HepG2 (cell line): ENCODE measurements around the gene SPTBN4. TPM values are rescaled to one million over a fixed set of nuclear protein-coding genes. Genes with fewer than 3 reads are reported as not detected.
A peak's percentile ranks its signal among the peaks of the same experiment; 100 is the strongest.
"Not testable (repeated sequence)": the region's sequence is repeated elsewhere in the genome, so short reads cannot be mapped to it uniquely, and the experiment has no call there.

ENCODE experiments used
- ATAC-seq: fragments of 200-7000 bp; cut with Tn5 transposase; 3 replicates; pipeline ENCODE4 v1.9.1; 2020; ENCODE audit warnings: mild to moderate bottlenecking, moderate library complexity
- BruUV-seq: library from RNA; stranded (reverse); fragments of 400-500 nt; replicated peaks from 2 replicates; lab custom pipeline; 2021; lab: Mats Ljungman, UMichigan
- CTCF ChIA-PET: fragments of 300-600 bp; formaldehyde crosslinking; extraction: SDS; loops from one replicate; lab custom pipeline; 2021; ENCODE audit warnings: low total read pairs, inconsistent platforms, low intra/inter-chr PET ratio; lab: Yijun Ruan, JAX
- POLR2A ChIA-PET: fragments of 350-600 bp; sonication (Branson Sonifier 250); formaldehyde crosslinking; loops from one replicate; lab custom pipeline; 2020; ENCODE audit warnings: antibody characterized with exemption, inconsistent platforms; lab: Yijun Ruan, JAX
- DNase-seq: peaks from one replicate; pipeline ENCODE4 v3.0.0-alpha.2; 2015; ENCODE audit warnings: low spot score
- FAIRE-seq: peaks from 3 replicates; lab custom pipeline; 2011; peaks lifted over from hg19 to GRCh38; lab: Jason Lieb, UNC
- H2AFZ ChIP-seq: one replicate; pipeline ENCODE4 v1.6.1; 2011; ENCODE audit warnings: low read length, inconsistent platforms
- H3K27ac ChIP-seq: fragments of 300-600 bp; 3 replicates; pipeline ENCODE4 v1.8.0; 2011; ENCODE audit warnings: mixed run types, mild to moderate bottlenecking, mixed read lengths, low read length, inconsistent platforms; ENCODE audit not compliant: insufficient read depth; ENCODE audit errors: extremely low read length
- H3K27me3 ChIP-seq, 2 experiments: fragments of 200-600 bp in 1 of 2; 2 replicates in 1 of 2; 3 replicates in 1 of 2; pipeline versions ENCODE4 v1.6.0 to v1.8.0; 2011; ENCODE audit warnings: low read length in 2 of 2, mild to moderate bottlenecking in 2 of 2, moderate library complexity in 2 of 2, inconsistent platforms in 1 of 2; ENCODE audit not compliant: insufficient read depth in 2 of 2, control insufficient read depth in 1 of 2
- H3K36me3 ChIP-seq, 2 experiments: fragments of 200-600 bp in 1 of 2; replicated peaks in 1 of 2; 2 replicates in 1 of 2; 3 replicates in 1 of 2; pipeline versions ENCODE4 v1.5.1 to v1.8.0; 2011; ENCODE audit warnings: low read length in 2 of 2, inconsistent platforms in 1 of 2; ENCODE audit not compliant: insufficient read depth in 2 of 2, control insufficient read depth in 1 of 2
- H3K4me1 ChIP-seq: 2 replicates; pipeline ENCODE4 v1.5.1; 2012; ENCODE audit warnings: low read length, inconsistent platforms; ENCODE audit not compliant: insufficient read depth
- H3K4me2 ChIP-seq: 2 replicates; pipeline ENCODE4 v1.6.0; 2011; ENCODE audit warnings: low read depth, low read length, inconsistent platforms
- H3K4me3 ChIP-seq, 3 experiments: fragments of 200-600 bp in 1 of 3; sonication (generic), shearing (Covaris generic) in 1 of 3; replicated peaks in 1 of 3; 2 replicates each; pipeline ENCODE4 v1.5.1; 2011 to 2016; ENCODE audit warnings: low read length in 3 of 3, inconsistent platforms in 2 of 3, low read depth in 2 of 3, mild to moderate bottlenecking in 2 of 3, control low read depth in 1 of 3, mixed read lengths in 1 of 3; ENCODE audit not compliant: insufficient read depth in 1 of 3
- H3K79me2 ChIP-seq: one replicate; pipeline ENCODE4 v1.6.1; 2011; ENCODE audit warnings: low read length, inconsistent platforms; ENCODE audit not compliant: insufficient read depth
- H3K9ac ChIP-seq: 2 replicates; pipeline ENCODE4 v1.6.0; 2011; ENCODE audit warnings: mild to moderate bottlenecking, low read depth, low read length, inconsistent platforms; ENCODE audit not compliant: insufficient read depth
- H3K9me3 ChIP-seq: 2 replicates; pipeline ENCODE4 v1.5.1; 2012; ENCODE audit warnings: mild to moderate bottlenecking, low read length
- H4K20me1 ChIP-seq: 2 replicates; pipeline ENCODE4 v1.6.0; 2011; ENCODE audit warnings: inconsistent platforms, mild to moderate bottlenecking, low read length, moderate library complexity; ENCODE audit not compliant: insufficient read depth
- ATF1 ChIP-seq: IDR thresholded peaks from 2 replicates; pipeline ENCODE4 v1.6.1; 2016; ENCODE audit warnings: mild to moderate bottlenecking, control low read depth
- HIVEP1 ChIP-seq: sonication (generic); formaldehyde crosslinking; IDR thresholded peaks from 2 replicates; pipeline ENCODE4 v1.4.0; 2020; ENCODE audit warnings: mild to moderate bottlenecking, missing genetic modification reagents
- HNF4G ChIP-seq, 2 experiments: sonication (generic) in 1 of 2; formaldehyde crosslinking in 1 of 2; IDR thresholded peaks; 2 replicates each; pipeline versions ENCODE4 v1.4.0 to v1.6.1; 2011 to 2020; ENCODE audit warnings: borderline replicate concordance in 2 of 2, low read depth in 2 of 2, mild to moderate bottlenecking in 2 of 2, low read length in 1 of 2, missing genetic modification reagents in 1 of 2, moderate library complexity in 1 of 2
- MEIS2 ChIP-seq: sonication (generic); formaldehyde crosslinking; IDR thresholded peaks from 2 replicates; pipeline ENCODE4 v1.9.0; 2021; ENCODE audit warnings: mild to moderate bottlenecking, missing genetic modification reagents
- ZBTB7B ChIP-seq: sonication (generic); formaldehyde crosslinking; IDR thresholded peaks from 2 replicates; pipeline ENCODE4 v1.4.0; 2020; ENCODE audit warnings: missing genetic modification reagents
- ZFYVE20 ChIP-seq: sonication (generic); formaldehyde crosslinking; IDR thresholded peaks from 2 replicates; pipeline ENCODE4 v1.8.0; 2023; ENCODE audit warnings: low read depth, mild to moderate bottlenecking, moderate library complexity, missing genetic modification reagents, borderline replicate concordance
- ZNF121 ChIP-seq: sonication (generic); formaldehyde crosslinking; IDR thresholded peaks from 2 replicates; pipeline ENCODE4 v1.5.0; 2020; ENCODE audit warnings: mild to moderate bottlenecking, missing genetic modification reagents
- ZNF556 ChIP-seq: sonication (generic); formaldehyde crosslinking; IDR thresholded peaks from 2 replicates; pipeline ENCODE4 v1.4.0; 2020; ENCODE audit warnings: mild to moderate bottlenecking, missing genetic modification reagents, borderline replicate concordance
- ZNF577 ChIP-seq: sonication (generic); formaldehyde crosslinking; IDR thresholded peaks from 2 replicates; pipeline ENCODE4 v1.4.0; 2020; ENCODE audit warnings: mild to moderate bottlenecking, low read depth, missing genetic modification reagents, borderline replicate concordance
- ZNF660 ChIP-seq: sonication (generic); formaldehyde crosslinking; IDR thresholded peaks from 2 replicates; pipeline ENCODE4 v1.5.1; 2020; ENCODE audit warnings: mild to moderate bottlenecking, low read depth, missing genetic modification reagents, borderline replicate concordance
- ZNF674 ChIP-seq: sonication (generic); formaldehyde crosslinking; IDR thresholded peaks from 2 replicates; pipeline ENCODE4 v1.5.0; 2020; ENCODE audit warnings: low read depth, mild to moderate bottlenecking, missing genetic modification reagents
- WGBS: methylation state at CpG from one replicate; pipeline ENCODE4 v1.1.6; 2017; ENCODE audit warnings: low lambda C conversion rate; 5-methylcytosine and 5-hydroxymethylcytosine counted together
- in situ Hi-C: cut with HindIII; loops from 2 replicates; pipeline ENCODE4 v1.10.0; 2017; ENCODE audit warnings: low pct_unique_long_range_greater_than_20kb; ENCODE audit not compliant: extremely low pct_ligation_motif_present
- intact Hi-C: fragments of 100-400 bp; cut with micrococcal nuclease; formaldehyde crosslinking; loops from one replicate; pipeline ENCODE4 v1.10.0; 2022; ENCODE audit not compliant: unreplicated experiment
- polyA plus RNA-seq, 8 experiments: library from polyadenylated mRNA; depleted of rRNA in 3 of 8; stranded (reverse) in 7 of 8; unstranded in 1 of 8; fragments of >200 nt; fragmentation: Illumina TruSeq in 4 of 8; extraction: Trizol in 4 of 8; gene quantifications; 2 replicates each; pipeline versions ENCODE4 v1.2.1 to v1.2.3, GENCODE V29; 2011 to 2016; ENCODE audit warnings: low read depth in 4 of 8, missing spikeins in 1 of 8, mixed read lengths in 1 of 8; ENCODE audit not compliant: insufficient read depth in 1 of 8
- total RNA-seq, 5 experiments: library from RNA; depleted of rRNA; stranded (reverse); fragments of >200 nt; fragmentation: Illumina TruSeq; extraction: Trizol; gene quantifications; 2 replicates each; pipeline ENCODE4 v1.2.3, GENCODE V29; 2016; ENCODE audit warnings: low read depth in 1 of 5
- TF ChIP-seq, protein P1 (sequence below): sonication (generic); formaldehyde crosslinking; IDR thresholded peaks from 2 replicates; pipeline ENCODE4 v1.8.1; 2023; ENCODE audit warnings: mild to moderate bottlenecking, missing genetic modification reagents
- TF ChIP-seq, protein P2 (sequence below): IDR thresholded peaks from 2 replicates; pipeline ENCODE4 v1.6.1; 2016

SPTBN4 gene
- total and polyA plus RNA-seq, 2 of the 13 experiments (the other 11 are each of a cell fraction or from before 2014, with no cell fraction given) = 0.11 TPM

DNA sequence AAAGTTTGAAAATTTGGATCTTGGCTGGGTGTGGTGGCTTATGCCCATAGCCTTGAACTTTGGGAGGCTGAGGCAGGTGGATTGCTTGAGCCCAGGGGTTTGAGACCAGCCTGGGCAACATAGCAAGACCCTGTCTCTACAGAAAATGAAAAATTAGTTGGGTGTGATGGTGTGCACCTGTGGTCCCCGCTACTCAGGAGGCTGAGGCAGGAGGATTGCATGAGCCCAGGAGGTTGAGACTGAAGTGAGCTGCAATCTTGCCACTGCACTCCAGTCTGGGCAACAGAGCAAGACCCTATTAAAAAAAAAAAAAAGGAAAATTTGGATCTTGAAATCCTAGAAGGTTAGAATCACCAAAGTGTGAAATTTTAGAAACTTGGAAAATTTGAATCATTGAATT lies 97.7 kb downstream of the SPTBN4 start:
- in situ Hi-C loops, H3K27ac ChIP-seq, H3K36me3 ChIP-seq, H3K9me3 ChIP-seq, DNase-seq, H4K20me1 ChIP-seq, H3K4me2 ChIP-seq, H3K9ac ChIP-seq, ATAC-seq, FAIRE-seq, H3K4me1 ChIP-seq, BruUV-seq, intact Hi-C loops, POLR2A ChIA-PET, H3K4me3 ChIP-seq, H3K79me2 ChIP-seq, H2AFZ ChIP-seq: not testable (repeated sequence)
- H3K27me3 ChIP-seq = peaks cover 14 to 57% of the 10 kb centered on the region in 2 experiments
- WGBS = 48% methylated on average over 1 of the region's 1 CpG
- peak; percentile 41; the same call in 1 of the 2 replicates for TF ChIP-seq ZNF121 (CRISPR knock-in tag)
- TF ChIP-seq, all 625 proteins: peak for 1; not testable (repeated sequence) for 624
- CTCF ChIA-PET = not testable (repeated sequence)

DNA sequence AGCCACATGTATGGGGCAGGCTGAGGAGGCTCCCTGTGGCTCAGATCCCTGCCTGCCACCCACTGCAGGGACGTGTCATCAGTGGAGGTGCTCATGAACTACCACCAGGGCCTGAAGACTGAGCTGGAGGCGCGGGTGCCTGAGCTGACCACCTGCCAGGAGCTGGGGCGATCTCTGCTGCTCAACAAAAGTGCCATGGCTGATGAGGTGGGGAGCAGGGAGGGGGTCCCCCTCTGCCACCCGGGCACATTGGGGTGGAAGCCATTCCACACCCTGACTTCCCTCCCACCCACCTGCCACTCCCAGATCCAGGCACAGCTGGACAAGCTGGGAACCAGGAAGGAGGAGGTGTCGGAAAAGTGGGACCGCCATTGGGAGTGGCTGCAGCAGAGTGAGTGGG lies 98.6 kb downstream of the SPTBN4 start:
- Histone ChIP-seq H3K9ac (no peak overlapping the region), H3K9me3 (no peaks in the 10 kb centered on the region), H4K20me1 (no peaks in the 10 kb centered on the region), H3K27me3 (peaks cover 12 to 52% of the 10 kb centered on the region in 2 experiments), H3K4me2 (no peak overlapping the region), H3K36me3 (no peaks in the 10 kb centered on the region), H3K4me3 (no peak overlapping the region), H3K4me1 (peaks cover 10% of the 10 kb centered on the region), H3K79me2 (no peaks in the 10 kb centered on the region), H2AFZ (no peak overlapping the region), H3K27ac (no peak overlapping the region)
- ATAC-seq = no peak
- WGBS = 32% methylated on average over 3 of the region's 7 CpGs
- intact Hi-C loops = no loop called here
- no TSS peak for BruUV-seq
- ChIA-PET POLR2A (no interaction called here), CTCF (no interaction called here)
- DNase-seq = no peak
- no peak for FAIRE-seq
- in situ Hi-C loops = no loop called here
- TF ChIP-seq, protein P1, sequence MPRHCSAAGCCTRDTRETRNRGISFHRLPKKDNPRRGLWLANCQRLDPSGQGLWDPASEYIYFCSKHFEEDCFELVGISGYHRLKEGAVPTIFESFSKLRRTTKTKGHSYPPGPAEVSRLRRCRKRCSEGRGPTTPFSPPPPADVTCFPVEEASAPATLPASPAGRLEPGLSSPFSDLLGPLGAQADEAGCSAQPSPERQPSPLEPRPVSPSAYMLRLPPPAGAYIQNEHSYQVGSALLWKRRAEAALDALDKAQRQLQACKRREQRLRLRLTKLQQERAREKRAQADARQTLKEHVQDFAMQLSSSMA (CRISPR knock-in tag) = no peak
- TF ChIP-seq ZBTB7B (CRISPR knock-in tag) = no peak
- no peak for TF ChIP-seq HIVEP1 (CRISPR knock-in tag)
- no peak for TF ChIP-seq ZNF660 (CRISPR knock-in tag)
- TF ChIP-seq, protein P2, sequence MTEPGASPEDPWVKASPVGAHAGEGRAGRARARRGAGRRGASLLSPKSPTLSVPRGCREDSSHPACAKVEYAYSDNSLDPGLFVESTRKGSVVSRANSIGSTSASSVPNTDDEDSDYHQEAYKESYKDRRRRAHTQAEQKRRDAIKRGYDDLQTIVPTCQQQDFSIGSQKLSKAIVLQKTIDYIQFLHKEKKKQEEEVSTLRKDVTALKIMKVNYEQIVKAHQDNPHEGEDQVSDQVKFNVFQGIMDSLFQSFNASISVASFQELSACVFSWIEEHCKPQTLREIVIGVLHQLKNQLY (CRISPR knock-in tag) = no peak
- no peak for TF ChIP-seq ZNF556 (CRISPR knock-in tag)
- no peak for TF ChIP-seq MEIS2
- no peak for TF ChIP-seq ZNF674 (CRISPR knock-in tag)
- no peak for TF ChIP-seq HNF4G (IDR thresholded peaks at IDR 0.05; ENCODE audit: borderline replicate concordance, low read depth, low read length)
- TF ChIP-seq HNF4G (CRISPR knock-in tag; IDR thresholded peaks at IDR 0.05; ENCODE audit: borderline replicate concordance, low read depth) = no peak
- no peak for TF ChIP-seq ZNF577 (CRISPR knock-in tag)
- TF ChIP-seq ATF1 (CRISPR knock-in tag) = no peak
- no peak for TF ChIP-seq ZFYVE20 (CRISPR knock-in tag)
